ENCODE data around the gene ZNF688. TPM values are rescaled to one million over a fixed set of nuclear protein-coding genes. Genes with fewer than 3 reads are reported as not detected.
"Not testable (repeated sequence)": the region's sequence is repeated elsewhere in the genome, so short reads cannot be mapped to it uniquely, and the experiment has no call there.

Gene ZNF688
- total RNA-seq, 4 donors from 2014 or later, result 9.9 to 33.0 (median 20.0) TPM

- no peak for DNase-seq (ENCODE audit: low spot score in 2 of 2)
- Histone ChIP-seq H3K27ac (no peak overlapping the region), H3K4me1 (no peaks in the 10 kb centered on the region), H3K9me3 (no peaks in the 10 kb centered on the region), H3K4me3 (no peak overlapping the region), H3K36me3 (no peaks in the 10 kb centered on the region), H3K27me3 (no peaks in the 10 kb centered on the region)
- 85% methylated on average over 5 of the region's 5 CpGs for WGBS
- TF ChIP-seq EP300 (IDR thresholded peaks at IDR 0.05) (no peak), POLR2AphosphoS5 (IDR thresholded peaks at IDR 0.05) (no peak), POLR2A (IDR thresholded peaks at IDR 0.05) (no peak)
- TF ChIP-seq, protein P1, sequence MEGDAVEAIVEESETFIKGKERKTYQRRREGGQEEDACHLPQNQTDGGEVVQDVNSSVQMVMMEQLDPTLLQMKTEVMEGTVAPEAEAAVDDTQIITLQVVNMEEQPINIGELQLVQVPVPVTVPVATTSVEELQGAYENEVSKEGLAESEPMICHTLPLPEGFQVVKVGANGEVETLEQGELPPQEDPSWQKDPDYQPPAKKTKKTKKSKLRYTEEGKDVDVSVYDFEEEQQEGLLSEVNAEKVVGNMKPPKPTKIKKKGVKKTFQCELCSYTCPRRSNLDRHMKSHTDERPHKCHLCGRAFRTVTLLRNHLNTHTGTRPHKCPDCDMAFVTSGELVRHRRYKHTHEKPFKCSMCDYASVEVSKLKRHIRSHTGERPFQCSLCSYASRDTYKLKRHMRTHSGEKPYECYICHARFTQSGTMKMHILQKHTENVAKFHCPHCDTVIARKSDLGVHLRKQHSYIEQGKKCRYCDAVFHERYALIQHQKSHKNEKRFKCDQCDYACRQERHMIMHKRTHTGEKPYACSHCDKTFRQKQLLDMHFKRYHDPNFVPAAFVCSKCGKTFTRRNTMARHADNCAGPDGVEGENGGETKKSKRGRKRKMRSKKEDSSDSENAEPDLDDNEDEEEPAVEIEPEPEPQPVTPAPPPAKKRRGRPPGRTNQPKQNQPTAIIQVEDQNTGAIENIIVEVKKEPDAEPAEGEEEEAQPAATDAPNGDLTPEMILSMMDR (IDR thresholded peaks at IDR 0.05), result no peak
Measured at GRCh38 chr16:30543067-30543466, 28.4 kb downstream of the ZNF688 start.

- Histone ChIP-seq H3K36me3 (no peaks in the 10 kb centered on the region), H3K9me3 (no peaks in the 10 kb centered on the region), H3K4me1 (peaks cover under 1% of the 10 kb centered on the region), H3K4me3 (no peak overlapping the region), H3K27ac (no peak overlapping the region), H3K27me3 (no peaks in the 10 kb centered on the region)
- DNase-seq (ENCODE audit: low spot score in 2 of 2), result no peak
- no peak for TF ChIP-seq POLR2AphosphoS5 (IDR thresholded peaks at IDR 0.05)
- no peak for TF ChIP-seq EP300 (IDR thresholded peaks at IDR 0.05)
- no peak for TF ChIP-seq POLR2A (IDR thresholded peaks at IDR 0.05)
- TF ChIP-seq, protein P1 (IDR thresholded peaks at IDR 0.05), result no peak
- 71% methylated on average over 10 of the region's 10 CpGs for WGBS
Measured at GRCh38 chr16:30541502-30542329, 29.8 kb downstream of the ZNF688 start.

DNA sequence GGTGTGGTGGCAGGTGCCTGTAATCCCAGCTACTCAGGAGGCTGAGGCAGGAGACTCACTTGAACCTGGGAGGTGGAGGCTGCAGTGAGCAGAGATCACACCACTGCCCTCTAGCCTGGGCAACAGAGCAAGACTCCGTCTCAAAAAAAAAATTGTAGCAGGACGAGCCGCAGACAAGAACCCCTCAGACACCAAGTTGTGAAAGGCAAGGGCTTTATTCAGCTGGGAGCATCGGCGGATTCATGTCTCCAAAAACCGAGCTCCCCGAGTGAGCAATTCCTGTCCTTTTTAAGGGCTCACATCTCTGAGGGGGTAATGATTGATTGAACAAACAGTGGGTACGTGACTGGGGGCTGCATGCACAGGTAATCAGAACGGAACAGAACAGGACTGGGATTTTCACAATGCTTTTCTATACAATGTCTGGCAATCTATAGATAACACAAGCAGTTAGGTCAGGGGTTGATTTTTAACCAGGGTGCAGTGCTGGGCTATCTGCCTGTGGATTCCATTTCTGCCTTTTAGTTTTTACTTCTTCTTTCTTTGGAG, 30.5 kb downstream of the ZNF688 start:
- not testable (repeated sequence) for H3K4me3 ChIP-seq; DNase-seq (ENCODE audit: low spot score in 2 of 2); H3K27me3 ChIP-seq; H3K27ac ChIP-seq; H3K9me3 ChIP-seq; H3K36me3 ChIP-seq; H3K4me1 ChIP-seq
- 67% methylated on average over 9 of the region's 9 CpGs for WGBS

- not testable (repeated sequence) for H3K27ac ChIP-seq
- 90% methylated on average over 12 of the region's 13 CpGs for WGBS
Measured at GRCh38 chr16:30539986-30540526, 31.5 kb downstream of the ZNF688 start.

DNA sequence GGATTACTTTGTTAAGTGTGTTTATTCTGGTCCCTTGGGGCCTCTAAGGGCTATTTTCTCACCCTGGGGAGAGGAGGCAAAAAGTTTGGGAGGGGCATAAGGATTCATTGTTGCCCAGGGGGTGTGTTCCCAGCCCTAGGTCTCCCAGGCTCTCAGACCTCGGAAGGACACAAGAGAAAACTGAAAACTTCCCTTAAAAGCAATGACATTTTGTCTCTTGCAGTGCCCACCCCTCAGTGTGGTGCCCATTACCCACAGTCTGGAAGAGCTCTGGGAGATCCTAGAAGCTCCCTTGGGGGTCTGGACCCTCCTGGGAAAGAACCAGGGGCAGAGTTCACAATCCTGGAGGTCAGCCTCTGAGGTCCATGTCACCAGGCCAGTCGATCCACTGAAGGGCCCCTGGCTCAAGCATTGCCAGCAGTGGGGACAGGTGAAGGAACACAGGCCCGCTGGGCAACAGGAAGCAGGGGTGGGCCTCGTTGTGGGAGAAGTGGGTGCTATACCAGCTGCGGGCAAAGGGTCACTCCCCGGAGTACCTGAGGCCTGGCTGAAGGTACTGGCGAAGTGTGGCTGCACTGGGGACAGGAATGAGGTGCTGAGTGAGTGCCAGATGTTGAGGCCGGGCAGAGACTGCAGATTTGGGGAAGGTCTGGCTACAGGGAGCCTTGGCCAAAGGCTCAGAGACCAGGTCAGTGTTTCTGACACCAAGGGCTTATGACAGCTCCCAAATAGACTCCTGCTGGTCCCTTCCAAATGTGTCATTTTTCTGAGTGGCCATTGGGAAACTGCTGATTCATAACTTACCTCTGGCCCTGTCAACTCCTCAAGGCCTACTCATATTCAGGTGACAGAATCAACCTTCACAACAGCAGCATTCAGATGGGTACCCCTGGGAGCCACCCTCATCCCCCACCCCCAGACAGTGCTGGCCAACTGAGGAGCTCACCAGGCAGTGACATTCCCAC, 32.2 kb downstream of the ZNF688 start:
- no peak overlapping the region for H3K27ac ChIP-seq
- WGBS, result 84% methylated on average over 8 of the region's 8 CpGs
- no peak overlapping the region for H3K4me3 ChIP-seq
- H3K4me1 ChIP-seq, result peaks cover 10% of the 10 kb centered on the region
- H3K36me3 ChIP-seq, result no peaks in the 10 kb centered on the region
- no peak for TF ChIP-seq POLR2A (IDR thresholded peaks at IDR 0.05)
- TF ChIP-seq, protein P1 (IDR thresholded peaks at IDR 0.05), result no peak
- TF ChIP-seq EP300 (IDR thresholded peaks at IDR 0.05), result no peak
- no peak for TF ChIP-seq POLR2AphosphoS5 (IDR thresholded peaks at IDR 0.05)
- no peaks in the 10 kb centered on the region for H3K27me3 ChIP-seq
- no peaks in the 10 kb centered on the region for H3K9me3 ChIP-seq
- DNase-seq (ENCODE audit: low spot score in 2 of 2), result no peak

More at GRCh38 chr16:30539986-30540526, 31.5 kb downstream of the ZNF688 start:
- not testable (repeated sequence) for H3K9me3 ChIP-seq; H3K4me3 ChIP-seq; DNase-seq (ENCODE audit: low spot score in 2 of 2); H3K4me1 ChIP-seq; H3K36me3 ChIP-seq; H3K27me3 ChIP-seq

- not testable (repeated sequence) for H3K27me3 ChIP-seq; H3K27ac ChIP-seq; H3K9me3 ChIP-seq; DNase-seq (ENCODE audit: low spot score in 2 of 2); H3K4me3 ChIP-seq
- H3K4me1 ChIP-seq, result peaks cover 23% of the 10 kb centered on the region
- 91% methylated on average over 13 of the region's 13 CpGs for WGBS
- peaks cover 14% of the 10 kb centered on the region for H3K36me3 ChIP-seq
Measured at GRCh38 chr16:30536391-30537024, 35.0 kb downstream of the ZNF688 start.

Measured in suprapubic skin (tissue), 4 donors.